Effector memory CD4-positive, alpha-beta T cell (primary cell): Measurements from ENCODE around the gene CYP20A1.

Experiments
- DNase-seq, 3 donors: peaks; one replicate each; pipeline ENCODE4 v3.0.0-alpha.2; 2020
- H3K27ac ChIP-seq: 2 replicates; pipeline ENCODE4 v1.7.0; 2013; ENCODE audit warnings: mild to moderate bottlenecking, low read length, moderate library complexity; ENCODE audit not compliant: insufficient read depth, poor library complexity, severe bottlenecking
- H3K27me3 ChIP-seq: replicated peaks from 2 replicates; pipeline ENCODE4 v1.7.0; 2013; ENCODE audit warnings: mild to moderate bottlenecking, low read length; ENCODE audit not compliant: insufficient read depth, control insufficient read depth, poor library complexity, severe bottlenecking
- H3K36me3 ChIP-seq: 2 replicates; pipeline ENCODE4 v1.7.0; 2013; ENCODE audit warnings: mild to moderate bottlenecking, low read length, moderate library complexity; ENCODE audit not compliant: control insufficient read depth, insufficient read depth
- H3K4me1 ChIP-seq: 2 replicates; pipeline ENCODE4 v1.7.0; 2013; ENCODE audit warnings: low read length, mild to moderate bottlenecking; ENCODE audit not compliant: control insufficient read depth, insufficient read depth, poor library complexity, severe bottlenecking
- H3K4me3 ChIP-seq: 2 replicates; pipeline ENCODE4 v1.7.0; 2013; ENCODE audit warnings: low read length, low read depth, mild to moderate bottlenecking; ENCODE audit not compliant: insufficient read depth, poor library complexity, severe bottlenecking
- H3K9me3 ChIP-seq: 2 replicates; pipeline ENCODE4 v1.7.0; 2013; ENCODE audit warnings: mild to moderate bottlenecking, low read length, moderate library complexity; ENCODE audit not compliant: control insufficient read depth

CYP20A1 gene

DNA sequence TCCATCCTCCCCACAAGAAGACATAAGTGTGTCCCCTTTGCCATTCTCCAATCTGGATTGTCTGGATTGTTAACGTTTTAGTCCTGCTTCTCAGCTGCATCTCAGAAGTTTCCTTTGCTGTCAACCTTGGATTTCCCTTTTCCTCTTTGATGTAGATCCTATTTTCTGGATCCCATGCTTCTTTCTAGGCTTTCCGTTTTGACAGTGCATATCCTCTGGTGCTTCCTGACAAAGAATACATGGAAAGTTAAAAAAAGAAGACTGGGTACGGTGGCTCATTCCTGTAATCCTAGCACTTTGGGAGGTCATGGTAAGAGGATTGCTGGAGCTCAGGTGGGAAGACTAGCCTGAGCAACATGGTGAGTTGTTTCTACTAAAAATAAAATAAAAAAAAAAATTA, 116.1 kb downstream of the CYP20A1 start:
- Histone ChIP-seq H3K4me3 (no peak overlapping the region), H3K9me3 (no peaks in the 10 kb centered on the region), H3K27ac (no peak overlapping the region), H3K4me1 (no peaks in the 10 kb centered on the region), H3K27me3 (no peaks in the 10 kb centered on the region), H3K36me3 (no peaks in the 10 kb centered on the region)
- no peak for DNase-seq
